HCT116 (cell line): ENCODE measurements around the gene ANKRD2. TPM values are rescaled to one million over a fixed set of nuclear protein-coding genes. Genes with fewer than 3 reads are reported as not detected.

Experiments
- ATAC-seq: fragments of 200-7000 bp; cut with Tn5 transposase; 2 replicates; pipeline ENCODE4 v1.9.1; 2020; ENCODE audit warnings: mild to moderate bottlenecking, moderate library complexity
- BruUV-seq: library from RNA; stranded (reverse); fragments of 400-500 nt; replicated peaks from 2 replicates; lab custom pipeline; 2021; lab: Mats Ljungman, UMichigan
- CTCF ChIA-PET: fragments of 300-600 bp; sonication (Branson Sonifier 250); formaldehyde crosslinking; loops from one replicate; lab custom pipeline; 2021; ENCODE audit warnings: antibody characterized with exemption; lab: Charles Lee
- POLR2A ChIA-PET: fragments of 300-600, 350-600 bp; sonication (Branson Sonifier 250); formaldehyde crosslinking; loops from one replicate; lab custom pipeline; 2021; ENCODE audit warnings: antibody characterized with exemption; lab: Charles Lee
- RAD21 ChIA-PET, 2 experiments: fragments of 300-600 bp; sonication (Branson Sonifier 250); formaldehyde crosslinking; loops; one replicate each; lab custom pipeline; 2023; ENCODE audit warnings: low total read pairs in 2 of 2; ENCODE audit not compliant: uncharacterized antibody in 2 of 2, unreplicated experiment in 2 of 2, low non-redundant PET in 1 of 2; lab: Charles Lee
- DNase-seq: peaks from one replicate; pipeline ENCODE4 v3.0.0-alpha.2; 2010; ENCODE audit warnings: low read depth, low spot score
- H2AFZ ChIP-seq: fragments of 200-600 bp; shearing (Covaris generic), sonication (generic); 2 replicates; pipeline ENCODE4 v1.6.1; 2017; ENCODE audit warnings: low read depth, mixed run types, mixed read lengths, antibody characterized with exemption, low read length; ENCODE audit not compliant: poor library complexity, severe bottlenecking
- H3K27ac ChIP-seq: 2 replicates; pipeline ENCODE4 v1.5.1; 2012; ENCODE audit warnings: low read depth, low read length
- H3K27me3 ChIP-seq: fragments of 200-600 bp; sonication (generic); 2 replicates; pipeline ENCODE4 v1.6.1; 2016; ENCODE audit warnings: mixed run types, low read length, mixed read lengths; ENCODE audit not compliant: insufficient read depth
- H3K36me3 ChIP-seq, 2 experiments: fragments of 200-500 bp in 1 of 2; fragments of 200-600 bp in 1 of 2; sonication (Bioruptor generic) in 1 of 2; sonication (generic) in 1 of 2; 2 replicates each; pipeline versions ENCODE4 v1.5.1 to v1.6.1; 2014 to 2016; ENCODE audit warnings: low read length in 2 of 2, inconsistent platforms in 1 of 2, mixed read lengths in 1 of 2, mixed run types in 1 of 2; ENCODE audit not compliant: insufficient read depth in 2 of 2, control insufficient read depth in 1 of 2
- H3K4me1 ChIP-seq, 2 experiments: fragments of 200-600 bp in 1 of 2; sonication (generic) in 1 of 2; 2 replicates each; pipeline versions ENCODE4 v1.5.1 to v1.6.1; 2012 to 2017; ENCODE audit warnings: low read length in 2 of 2, inconsistent platforms in 1 of 2, mild to moderate bottlenecking in 1 of 2, mixed read lengths in 1 of 2, mixed run types in 1 of 2, moderate library complexity in 1 of 2; ENCODE audit not compliant: insufficient read depth in 2 of 2, control insufficient read depth in 1 of 2
- H3K4me2 ChIP-seq: fragments of 200-600 bp; sonication (generic); 2 replicates; pipeline ENCODE4 v1.6.1; 2017; ENCODE audit warnings: mixed run types, low read length, mixed read lengths
- H3K4me3 ChIP-seq, 2 experiments: fragments of 200-600 bp in 1 of 2; sonication (generic) in 1 of 2; replicated peaks in 1 of 2; 2 replicates each; pipeline ENCODE4 v1.5.1; 2011 to 2016; ENCODE audit warnings: low read length in 2 of 2, control low read depth in 1 of 2, low read depth in 1 of 2, mild to moderate bottlenecking in 1 of 2, mixed read lengths in 1 of 2, mixed run types in 1 of 2
- H3K79me2 ChIP-seq: fragments of 200-600 bp; sonication (generic); 2 replicates; pipeline ENCODE4 v1.6.1; 2017; ENCODE audit warnings: mild to moderate bottlenecking, mixed run types, low read length, moderate library complexity, mixed read lengths; ENCODE audit not compliant: insufficient read depth
- H3K9ac ChIP-seq: fragments of 200-600 bp; sonication (generic); 2 replicates; pipeline ENCODE4 v1.6.1; 2016; ENCODE audit warnings: low read length, mixed read lengths
- H3K9me2 ChIP-seq: fragments of 200-600 bp; sonication (generic), shearing (Covaris generic); 2 replicates; pipeline ENCODE4 v1.6.1; 2017; ENCODE audit warnings: mixed run types, mild to moderate bottlenecking, moderate library complexity; ENCODE audit not compliant: insufficient read depth
- H3K9me3 ChIP-seq, 2 experiments: fragments of 200-500 bp in 1 of 2; fragments of 200-600 bp in 1 of 2; sonication (Bioruptor generic) in 1 of 2; sonication (generic) in 1 of 2; 2 replicates each; pipeline ENCODE4 v1.6.1; 2014 to 2017; ENCODE audit warnings: low read length in 2 of 2, mixed read lengths in 2 of 2, inconsistent platforms in 1 of 2, low read depth in 1 of 2, mild to moderate bottlenecking in 1 of 2, mixed run types in 1 of 2, moderate library complexity in 1 of 2; ENCODE audit not compliant: control insufficient read depth in 1 of 2, insufficient read depth in 1 of 2
- H4K20me1 ChIP-seq: fragments of 200-600 bp; sonication (generic), shearing (Covaris generic); 2 replicates; pipeline ENCODE4 v1.6.1; 2017; ENCODE audit warnings: mixed run types, mild to moderate bottlenecking, moderate library complexity; ENCODE audit not compliant: insufficient read depth
- CBX3 ChIP-seq: IDR thresholded peaks from 2 replicates; pipeline ENCODE4 v1.6.1; 2012; ENCODE audit warnings: low read depth
- CEBPB ChIP-seq: IDR thresholded peaks from 2 replicates; pipeline ENCODE4 v1.6.1; 2012; ENCODE audit warnings: low read depth
- CTCF ChIP-seq, 3 experiments: fragments of 200-600 bp in 1 of 3; sonication (generic) in 1 of 3; IDR thresholded peaks in 2 of 3; conservative IDR thresholded peaks in 1 of 3; 2 replicates each; pipeline ENCODE4 v1.5.1; 2012 to 2017; ENCODE audit warnings: low read depth in 2 of 3, low read length in 2 of 3, antibody characterized with exemption in 1 of 3, borderline replicate concordance in 1 of 3, control low read depth in 1 of 3, mild to moderate bottlenecking in 1 of 3, mixed read lengths in 1 of 3, mixed run types in 1 of 3, moderate library complexity in 1 of 3; ENCODE audit not compliant: insufficient read depth in 1 of 3
- MAX ChIP-seq: IDR thresholded peaks from 2 replicates; pipeline ENCODE4 v1.6.1; 2012
- POLR2AphosphoS5 ChIP-seq: IDR thresholded peaks from 2 replicates; pipeline ENCODE4 v1.6.1; 2011; ENCODE audit warnings: mild to moderate bottlenecking, low read depth, low read length, moderate library complexity
- REST ChIP-seq: IDR thresholded peaks from 2 replicates; pipeline ENCODE4 v1.6.1; 2012; ENCODE audit warnings: low read depth
- SP1 ChIP-seq: IDR thresholded peaks from 2 replicates; pipeline ENCODE4 v1.6.1; 2012; ENCODE audit warnings: low read depth
- SRF ChIP-seq: IDR thresholded peaks from 2 replicates; pipeline ENCODE4 v1.6.1; 2012; ENCODE audit warnings: low read depth
- ZNF274 ChIP-seq: fragments of 200-500 bp; sonication (Bioruptor generic); IDR thresholded peaks from 2 replicates; pipeline ENCODE4 v1.6.1; 2014; ENCODE audit warnings: mild to moderate bottlenecking, low read depth, low read length, inconsistent platforms
- intact Hi-C: fragments of 100-400 bp; cut with micrococcal nuclease; formaldehyde crosslinking; loops from 2 replicates; pipeline ENCODE4 v1.10.0; 2022
- total RNA-seq: library from RNA; stranded (reverse); gene quantifications from one replicate; pipeline ENCODE4 v1.2.1, GENCODE V29; 2021; ENCODE audit not compliant: unreplicated experiment

The ANKRD2 gene
- total RNA-seq, 1 experiment from 2014 or later: 0.15 TPM

- Histone ChIP-seq H2AFZ (no peak overlapping the region), H3K79me2 (no peaks in the 10 kb centered on the region), H3K4me2 (no peak overlapping the region), H3K4me3 (no peak overlapping the region), H3K36me3 (no peaks in the 10 kb centered on the region), H3K9me3 (no peaks in the 10 kb centered on the region), H3K27ac (no peak overlapping the region), H3K9me2 (no peaks in the 10 kb centered on the region), H3K9ac (no peak overlapping the region), H3K27me3 (no peaks in the 10 kb centered on the region), H4K20me1 (no peaks in the 10 kb centered on the region), H3K4me1 (peaks cover 17 to 20% of the 10 kb centered on the region in 2 experiments)
- TF ChIP-seq CEBPB (no peak), SP1 (no peak), CBX3 (no peak), CTCF (IDR thresholded peaks at IDR 0.05 in 2 of 3, conservative IDR thresholded peaks at IDR 0.05 in 1 of 3; ENCODE audit: borderline replicate concordance in 1 of 3, insufficient read depth in 1 of 3, low read depth in 2 of 3, low read length in 2 of 3) (no peak), ZNF274 (no peak), MAX (no peak), REST (no peak), POLR2AphosphoS5 (no peak), SRF (no peak)
- ChIA-PET POLR2A (no interaction called here), CTCF (no interaction called here), RAD21 (no interaction called here)
- intact Hi-C loops: no loop called here
- ATAC-seq (no peak), DNase-seq (no peak)
- no TSS peak for BruUV-seq
These were observed 29.0 kb downstream of the ANKRD2 start for GRCh38 chr10:97601268-97602215.
